GM23338 (cell line): ENCODE results near the gene GRM4. TPM values are rescaled to one million over a fixed set of nuclear protein-coding genes. Genes with fewer than 3 reads are reported as not detected.

Source experiments
- ATAC-seq: fragments of 200-7000 bp; cut with Tn5 transposase; 3 replicates; pipeline ENCODE4 v1.9.1; 2020
- DNase-seq: peaks from one replicate; pipeline ENCODE4 v3.0.0-alpha.2; 2015; ENCODE audit warnings: low spot score
- H2AFZ ChIP-seq: fragments of 200-600 bp; sonication (generic); 2 replicates; pipeline ENCODE4 v1.8.0; 2016; ENCODE audit warnings: antibody characterized with exemption, mild to moderate bottlenecking, moderate library complexity
- H3F3A ChIP-seq: fragments of 200-600 bp; sonication (generic); replicated peaks from 2 replicates; pipeline ENCODE4 v1.8.0; 2017; ENCODE audit warnings: antibody characterized with exemption, mixed run types, low read depth
- H3K27ac ChIP-seq: fragments of 200-600 bp; sonication (generic); 2 replicates; pipeline ENCODE4 v1.6.1; 2016; ENCODE audit warnings: low read depth
- H3K27me3 ChIP-seq: fragments of 200-600 bp; sonication (generic); 2 replicates; pipeline ENCODE4 v1.8.0; 2016; ENCODE audit warnings: mild to moderate bottlenecking, mixed run types, moderate library complexity; ENCODE audit not compliant: insufficient read depth
- H3K36me3 ChIP-seq: fragments of 200-600 bp; sonication (generic); 2 replicates; pipeline ENCODE4 v1.8.0; 2016; ENCODE audit warnings: mild to moderate bottlenecking; ENCODE audit not compliant: insufficient read depth
- H3K4me1 ChIP-seq: fragments of 200-600 bp; sonication (generic); 2 replicates; pipeline ENCODE4 v1.8.0; 2016; ENCODE audit warnings: mild to moderate bottlenecking, moderate library complexity; ENCODE audit not compliant: insufficient read depth
- H3K4me2 ChIP-seq: fragments of 200-600 bp; sonication (generic); 2 replicates; pipeline ENCODE4 v1.7.1; 2017; ENCODE audit warnings: mixed run types
- H3K4me3 ChIP-seq: fragments of 200-600 bp; sonication (generic); 2 replicates; pipeline ENCODE4 v1.6.1; 2016; ENCODE audit warnings: mixed run types
- H3K79me2 ChIP-seq: fragments of 200-600 bp; sonication (generic); replicated peaks from 2 replicates; pipeline ENCODE4 v1.8.0; 2017; ENCODE audit warnings: mild to moderate bottlenecking; ENCODE audit not compliant: insufficient read depth
- H3K9me2 ChIP-seq: fragments of 200-600 bp; sonication (generic); 2 replicates; pipeline ENCODE4 v1.8.0; 2017; ENCODE audit not compliant: insufficient read depth
- H4K20me1 ChIP-seq: fragments of 200-600 bp; sonication (generic); replicated peaks from 2 replicates; pipeline ENCODE4 v1.8.0; 2017; ENCODE audit warnings: mild to moderate bottlenecking; ENCODE audit not compliant: insufficient read depth
- H3K27ac Mint-ChIP-seq: 2 replicates; pipeline ENCODE4 v1.8.0; 2020; ENCODE audit warnings: inconsistent platforms, mild to moderate bottlenecking, moderate library complexity, mixed read lengths
- H3K27me3 Mint-ChIP-seq: 3 replicates; pipeline ENCODE4 v1.8.0; 2022; ENCODE audit warnings: low read depth, mild to moderate bottlenecking, moderate library complexity, mixed read lengths, inconsistent platforms; ENCODE audit not compliant: insufficient read depth, poor library complexity
- H3K36me3 Mint-ChIP-seq: 3 replicates; pipeline ENCODE4 v1.8.0; 2021; ENCODE audit warnings: low read depth, mild to moderate bottlenecking, inconsistent platforms, moderate library complexity, mixed read lengths
- H3K4me1 Mint-ChIP-seq: 3 replicates; pipeline ENCODE4 v1.8.0; 2020; ENCODE audit warnings: mild to moderate bottlenecking, inconsistent platforms, mixed read lengths
- H3K4me3 Mint-ChIP-seq: 3 replicates; pipeline ENCODE4 v1.8.0; 2021; ENCODE audit warnings: moderate library complexity, mild to moderate bottlenecking, inconsistent platforms, mixed read lengths
- H3K9me3 Mint-ChIP-seq: 3 replicates; pipeline ENCODE4 v1.8.0; 2020; ENCODE audit warnings: moderate library complexity, mild to moderate bottlenecking, inconsistent platforms, mixed read lengths
- CREB1 ChIP-seq: fragments of 250-450 bp; sonication (Bioruptor Pico); IDR thresholded peaks from 2 replicates; pipeline ENCODE4 v1.5.0; 2020; ENCODE audit warnings: low read depth, mild to moderate bottlenecking, moderate library complexity
- EZH2 ChIP-seq: fragments of 200-600 bp; sonication (generic); IDR thresholded peaks from one replicate; pipeline ENCODE4 v1.8.0; 2017; ENCODE audit warnings: antibody characterized with exemption, mild to moderate bottlenecking, low read depth; ENCODE audit not compliant: unreplicated experiment
- EZH2phosphoT487 ChIP-seq: fragments of 200-600 bp; sonication (generic); IDR thresholded peaks from one replicate; pipeline ENCODE4 v1.8.1; 2018; ENCODE audit warnings: antibody characterized with exemption; ENCODE audit not compliant: unreplicated experiment
- JUNB ChIP-seq: IDR thresholded peaks from one replicate; pipeline ENCODE4 v1.6.1; 2016; ENCODE audit warnings: antibody characterized with exemption; ENCODE audit not compliant: unreplicated experiment
- NANOG ChIP-seq: IDR thresholded peaks from 2 replicates; pipeline ENCODE4 v1.6.1; 2016; ENCODE audit warnings: antibody characterized with exemption, borderline replicate concordance
- POLR2AphosphoS5 ChIP-seq: IDR thresholded peaks from 2 replicates; pipeline ENCODE4 v1.6.1; 2016; ENCODE audit warnings: antibody characterized with exemption, low read depth
- STAT1 ChIP-seq: IDR thresholded peaks from one replicate; pipeline ENCODE4 v1.6.1; 2016; ENCODE audit warnings: antibody characterized with exemption; ENCODE audit not compliant: unreplicated experiment
- ZNF114 ChIP-seq: fragments of 250-450 bp; sonication (Bioruptor Pico); IDR thresholded peaks from 2 replicates; pipeline ENCODE4 v1.5.0; 2020; ENCODE audit warnings: mild to moderate bottlenecking, moderate library complexity
- ZNF331 ChIP-seq: fragments of 250-450 bp; sonication (Bioruptor Pico); IDR thresholded peaks from 2 replicates; pipeline ENCODE4 v1.5.0; 2020; ENCODE audit warnings: low read depth, mild to moderate bottlenecking, moderate library complexity
- polyA plus RNA-seq: library from polyadenylated mRNA; unstranded; fragments of >200 nt; fragmentation: Nextera tagmentation; extraction: Ambion mirVana; gene quantifications from 2 replicates; pipeline ENCODE4 v1.2.1, GENCODE V29; 2016
- total RNA-seq: library from RNA; depleted of rRNA; stranded (reverse); fragments of >200 nt; shearing (Covaris generic); gene quantifications from 2 replicates; pipeline ENCODE4 v1.2.3, GENCODE V29; 2014
- TF ChIP-seq, protein P1 (sequence below), 2 experiments: fragments of 200-600 bp in 1 of 2; sonication (generic) in 1 of 2; conservative IDR thresholded peaks; 2 replicates each; pipeline versions ENCODE4 v1.5.1 to v1.6.1; 2016 to 2017; ENCODE audit warnings: antibody characterized with exemption in 2 of 2, low read depth in 2 of 2, mild to moderate bottlenecking in 2 of 2, moderate library complexity in 1 of 2
- TF ChIP-seq, protein P2 (sequence below): fragments of 250-450 bp; sonication (Bioruptor Pico); IDR thresholded peaks from 2 replicates; pipeline ENCODE4 v1.5.0; 2020; ENCODE audit warnings: mild to moderate bottlenecking, moderate library complexity
- TF ChIP-seq, protein P3 (sequence below): IDR thresholded peaks from 2 replicates; pipeline ENCODE4 v1.6.1; 2016; ENCODE audit warnings: antibody characterized with exemption
- TF ChIP-seq, protein P4 (sequence below): IDR thresholded peaks from one replicate; pipeline ENCODE4 v1.6.1; 2018; ENCODE audit warnings: antibody characterized with exemption; ENCODE audit not compliant: unreplicated experiment

The GRM4 gene
- total and polyA plus RNA-seq, 2 experiments from 2014 or later, result 7.0 to 30.6 TPM

DNA sequence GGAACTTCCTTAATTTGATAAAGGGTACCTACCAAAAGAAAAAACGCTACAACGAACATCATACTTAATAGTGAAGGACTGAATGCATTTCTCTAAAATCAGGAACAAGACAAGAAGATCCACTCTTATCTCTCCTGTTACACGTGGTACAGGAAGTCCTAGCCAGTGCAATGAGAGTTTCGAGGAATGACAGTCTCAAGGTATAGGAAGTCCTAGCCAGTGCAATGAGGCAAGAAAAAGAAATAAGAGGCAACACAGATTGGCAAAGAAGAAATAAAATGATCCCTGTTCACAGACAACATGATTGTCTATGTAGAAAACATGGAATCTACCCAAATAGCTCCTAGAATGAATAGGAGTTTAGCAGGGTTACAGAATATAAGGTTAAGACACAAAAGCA is 174.3 kb downstream of the GRM4 start:
- Histone ChIP-seq H3K36me3 (no peaks in the 10 kb centered on the region), H3K4me2 (no peak overlapping the region), H3K4me3 (no peak overlapping the region), H3F3A (no peaks in the 10 kb centered on the region), H3K27me3 (peaks cover 21% of the 10 kb centered on the region), H4K20me1 (no peaks in the 10 kb centered on the region), H3K9me2 (no peaks in the 10 kb centered on the region), H3K27ac (no peak overlapping the region), H2AFZ (no peak overlapping the region), H3K4me1 (peaks cover 9% of the 10 kb centered on the region), H3K79me2 (no peaks in the 10 kb centered on the region)
- Mint-ChIP-seq H3K27ac (no peak overlapping the region), H3K4me3 (no peak overlapping the region), H3K27me3 (peaks cover 17% of the 10 kb centered on the region), H3K36me3 (no peaks in the 10 kb centered on the region; the same call in 2 of the 3 replicates), H3K9me3 (peaks cover 8% of the 10 kb centered on the region; the same call in 2 of the 3 replicates), H3K4me1 (peaks cover 12% of the 10 kb centered on the region)
- TF ChIP-seq ZNF114 (CRISPR knock-in tag) (no peak), POLR2AphosphoS5 (no peak), CREB1 (no peak), NANOG (no peak), EZH2phosphoT487 (no peak), STAT1 (no peak), ZNF331 (CRISPR knock-in tag) (no peak), EZH2 (no peak), JUNB (no peak)
- TF ChIP-seq, protein P1, sequence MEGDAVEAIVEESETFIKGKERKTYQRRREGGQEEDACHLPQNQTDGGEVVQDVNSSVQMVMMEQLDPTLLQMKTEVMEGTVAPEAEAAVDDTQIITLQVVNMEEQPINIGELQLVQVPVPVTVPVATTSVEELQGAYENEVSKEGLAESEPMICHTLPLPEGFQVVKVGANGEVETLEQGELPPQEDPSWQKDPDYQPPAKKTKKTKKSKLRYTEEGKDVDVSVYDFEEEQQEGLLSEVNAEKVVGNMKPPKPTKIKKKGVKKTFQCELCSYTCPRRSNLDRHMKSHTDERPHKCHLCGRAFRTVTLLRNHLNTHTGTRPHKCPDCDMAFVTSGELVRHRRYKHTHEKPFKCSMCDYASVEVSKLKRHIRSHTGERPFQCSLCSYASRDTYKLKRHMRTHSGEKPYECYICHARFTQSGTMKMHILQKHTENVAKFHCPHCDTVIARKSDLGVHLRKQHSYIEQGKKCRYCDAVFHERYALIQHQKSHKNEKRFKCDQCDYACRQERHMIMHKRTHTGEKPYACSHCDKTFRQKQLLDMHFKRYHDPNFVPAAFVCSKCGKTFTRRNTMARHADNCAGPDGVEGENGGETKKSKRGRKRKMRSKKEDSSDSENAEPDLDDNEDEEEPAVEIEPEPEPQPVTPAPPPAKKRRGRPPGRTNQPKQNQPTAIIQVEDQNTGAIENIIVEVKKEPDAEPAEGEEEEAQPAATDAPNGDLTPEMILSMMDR (conservative IDR thresholded peaks at IDR 0.05; ENCODE audit: low read depth in 2 of 2), result no peak
- TF ChIP-seq, protein P2, sequence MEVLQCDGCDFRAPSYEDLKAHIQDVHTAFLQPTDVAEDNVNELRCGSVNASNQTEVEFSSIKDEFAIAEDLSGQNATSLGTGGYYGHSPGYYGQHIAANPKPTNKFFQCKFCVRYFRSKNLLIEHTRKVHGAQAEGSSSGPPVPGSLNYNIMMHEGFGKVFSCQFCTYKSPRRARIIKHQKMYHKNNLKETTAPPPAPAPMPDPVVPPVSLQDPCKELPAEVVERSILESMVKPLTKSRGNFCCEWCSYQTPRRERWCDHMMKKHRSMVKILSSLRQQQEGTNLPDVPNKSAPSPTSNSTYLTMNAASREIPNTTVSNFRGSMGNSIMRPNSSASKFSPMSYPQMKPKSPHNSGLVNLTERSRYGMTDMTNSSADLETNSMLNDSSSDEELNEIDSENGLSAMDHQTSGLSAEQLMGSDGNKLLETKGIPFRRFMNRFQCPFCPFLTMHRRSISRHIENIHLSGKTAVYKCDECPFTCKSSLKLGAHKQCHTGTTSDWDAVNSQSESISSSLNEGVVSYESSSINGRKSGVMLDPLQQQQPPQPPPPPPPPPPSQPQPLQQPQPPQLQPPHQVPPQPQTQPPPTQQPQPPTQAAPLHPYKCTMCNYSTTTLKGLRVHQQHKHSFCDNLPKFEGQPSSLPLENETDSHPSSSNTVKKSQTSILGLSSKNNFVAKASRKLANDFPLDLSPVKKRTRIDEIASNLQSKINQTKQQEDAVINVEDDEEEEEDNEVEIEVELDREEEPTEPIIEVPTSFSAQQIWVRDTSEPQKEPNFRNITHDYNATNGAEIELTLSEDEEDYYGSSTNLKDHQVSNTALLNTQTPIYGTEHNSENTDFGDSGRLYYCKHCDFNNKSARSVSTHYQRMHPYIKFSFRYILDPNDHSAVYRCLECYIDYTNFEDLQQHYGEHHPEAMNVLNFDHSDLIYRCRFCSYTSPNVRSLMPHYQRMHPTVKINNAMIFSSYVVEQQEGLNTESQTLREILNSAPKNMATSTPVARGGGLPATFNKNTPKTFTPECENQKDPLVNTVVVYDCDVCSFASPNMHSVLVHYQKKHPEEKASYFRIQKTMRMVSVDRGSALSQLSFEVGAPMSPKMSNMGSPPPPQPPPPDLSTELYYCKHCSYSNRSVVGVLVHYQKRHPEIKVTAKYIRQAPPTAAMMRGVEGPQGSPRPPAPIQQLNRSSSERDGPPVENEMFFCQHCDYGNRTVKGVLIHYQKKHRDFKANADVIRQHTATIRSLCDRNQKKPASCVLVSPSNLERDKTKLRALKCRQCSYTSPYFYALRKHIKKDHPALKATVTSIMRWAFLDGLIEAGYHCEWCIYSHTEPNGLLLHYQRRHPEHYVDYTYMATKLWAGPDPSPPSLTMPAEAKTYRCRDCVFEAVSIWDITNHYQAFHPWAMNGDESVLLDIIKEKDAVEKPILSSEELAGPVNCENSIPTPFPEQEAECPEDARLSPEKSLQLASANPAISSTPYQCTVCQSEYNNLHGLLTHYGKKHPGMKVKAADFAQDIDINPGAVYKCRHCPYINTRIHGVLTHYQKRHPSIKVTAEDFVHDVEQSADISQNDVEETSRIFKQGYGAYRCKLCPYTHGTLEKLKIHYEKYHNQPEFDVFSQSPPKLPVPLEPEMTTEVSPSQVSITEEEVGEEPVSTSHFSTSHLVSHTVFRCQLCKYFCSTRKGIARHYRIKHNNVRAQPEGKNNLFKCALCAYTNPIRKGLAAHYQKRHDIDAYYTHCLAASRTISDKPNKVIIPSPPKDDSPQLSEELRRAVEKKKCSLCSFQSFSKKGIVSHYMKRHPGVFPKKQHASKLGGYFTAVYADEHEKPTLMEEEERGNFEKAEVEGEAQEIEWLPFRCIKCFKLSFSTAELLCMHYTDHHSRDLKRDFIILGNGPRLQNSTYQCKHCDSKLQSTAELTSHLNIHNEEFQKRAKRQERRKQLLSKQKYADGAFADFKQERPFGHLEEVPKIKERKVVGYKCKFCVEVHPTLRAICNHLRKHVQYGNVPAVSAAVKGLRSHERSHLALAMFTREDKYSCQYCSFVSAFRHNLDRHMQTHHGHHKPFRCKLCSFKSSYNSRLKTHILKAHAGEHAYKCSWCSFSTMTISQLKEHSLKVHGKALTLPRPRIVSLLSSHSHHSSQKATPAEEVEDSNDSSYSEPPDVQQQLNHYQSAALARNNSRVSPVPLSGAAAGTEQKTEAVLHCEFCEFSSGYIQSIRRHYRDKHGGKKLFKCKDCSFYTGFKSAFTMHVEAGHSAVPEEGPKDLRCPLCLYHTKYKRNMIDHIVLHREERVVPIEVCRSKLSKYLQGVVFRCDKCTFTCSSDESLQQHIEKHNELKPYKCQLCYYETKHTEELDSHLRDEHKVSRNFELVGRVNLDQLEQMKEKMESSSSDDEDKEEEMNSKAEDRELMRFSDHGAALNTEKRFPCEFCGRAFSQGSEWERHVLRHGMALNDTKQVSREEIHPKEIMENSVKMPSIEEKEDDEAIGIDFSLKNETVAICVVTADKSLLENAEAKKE (CRISPR knock-in tag), result no peak
- TF ChIP-seq, protein P3, sequence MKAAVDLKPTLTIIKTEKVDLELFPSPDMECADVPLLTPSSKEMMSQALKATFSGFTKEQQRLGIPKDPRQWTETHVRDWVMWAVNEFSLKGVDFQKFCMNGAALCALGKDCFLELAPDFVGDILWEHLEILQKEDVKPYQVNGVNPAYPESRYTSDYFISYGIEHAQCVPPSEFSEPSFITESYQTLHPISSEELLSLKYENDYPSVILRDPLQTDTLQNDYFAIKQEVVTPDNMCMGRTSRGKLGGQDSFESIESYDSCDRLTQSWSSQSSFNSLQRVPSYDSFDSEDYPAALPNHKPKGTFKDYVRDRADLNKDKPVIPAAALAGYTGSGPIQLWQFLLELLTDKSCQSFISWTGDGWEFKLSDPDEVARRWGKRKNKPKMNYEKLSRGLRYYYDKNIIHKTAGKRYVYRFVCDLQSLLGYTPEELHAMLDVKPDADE, result no peak
- TF ChIP-seq, protein P4, sequence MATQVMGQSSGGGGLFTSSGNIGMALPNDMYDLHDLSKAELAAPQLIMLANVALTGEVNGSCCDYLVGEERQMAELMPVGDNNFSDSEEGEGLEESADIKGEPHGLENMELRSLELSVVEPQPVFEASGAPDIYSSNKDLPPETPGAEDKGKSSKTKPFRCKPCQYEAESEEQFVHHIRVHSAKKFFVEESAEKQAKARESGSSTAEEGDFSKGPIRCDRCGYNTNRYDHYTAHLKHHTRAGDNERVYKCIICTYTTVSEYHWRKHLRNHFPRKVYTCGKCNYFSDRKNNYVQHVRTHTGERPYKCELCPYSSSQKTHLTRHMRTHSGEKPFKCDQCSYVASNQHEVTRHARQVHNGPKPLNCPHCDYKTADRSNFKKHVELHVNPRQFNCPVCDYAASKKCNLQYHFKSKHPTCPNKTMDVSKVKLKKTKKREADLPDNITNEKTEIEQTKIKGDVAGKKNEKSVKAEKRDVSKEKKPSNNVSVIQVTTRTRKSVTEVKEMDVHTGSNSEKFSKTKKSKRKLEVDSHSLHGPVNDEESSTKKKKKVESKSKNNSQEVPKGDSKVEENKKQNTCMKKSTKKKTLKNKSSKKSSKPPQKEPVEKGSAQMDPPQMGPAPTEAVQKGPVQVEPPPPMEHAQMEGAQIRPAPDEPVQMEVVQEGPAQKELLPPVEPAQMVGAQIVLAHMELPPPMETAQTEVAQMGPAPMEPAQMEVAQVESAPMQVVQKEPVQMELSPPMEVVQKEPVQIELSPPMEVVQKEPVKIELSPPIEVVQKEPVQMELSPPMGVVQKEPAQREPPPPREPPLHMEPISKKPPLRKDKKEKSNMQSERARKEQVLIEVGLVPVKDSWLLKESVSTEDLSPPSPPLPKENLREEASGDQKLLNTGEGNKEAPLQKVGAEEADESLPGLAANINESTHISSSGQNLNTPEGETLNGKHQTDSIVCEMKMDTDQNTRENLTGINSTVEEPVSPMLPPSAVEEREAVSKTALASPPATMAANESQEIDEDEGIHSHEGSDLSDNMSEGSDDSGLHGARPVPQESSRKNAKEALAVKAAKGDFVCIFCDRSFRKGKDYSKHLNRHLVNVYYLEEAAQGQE, result no peak
- ATAC-seq, result no peak
- DNase-seq, result no peak
